Nephron (organoid): ENCODE measurements around the gene SLC26A3.

ENCODE experiments used
- H3K27ac Mint-ChIP-seq, 3 experiments: 2 replicates each; pipeline ENCODE4 v1.8.0; 2020; ENCODE audit warnings: mixed read lengths in 3 of 3, mild to moderate bottlenecking in 2 of 3, moderate library complexity in 1 of 3
- H3K27me3 Mint-ChIP-seq: 2 replicates; pipeline ENCODE4 v1.8.0; 2021; ENCODE audit warnings: low read depth, mild to moderate bottlenecking, moderate library complexity, mixed read lengths
- H3K36me3 Mint-ChIP-seq: 2 replicates; pipeline ENCODE4 v1.8.0; 2020; ENCODE audit warnings: low read depth, mixed read lengths
- H3K4me1 Mint-ChIP-seq: 2 replicates; pipeline ENCODE4 v1.8.0; 2020; ENCODE audit warnings: mixed read lengths
- H3K4me3 Mint-ChIP-seq, 3 experiments: 2 replicates each; pipeline ENCODE4 v1.8.0; 2020; ENCODE audit warnings: mild to moderate bottlenecking in 3 of 3, mixed read lengths in 3 of 3, moderate library complexity in 2 of 3
- H3K9me3 Mint-ChIP-seq: 2 replicates; pipeline ENCODE4 v1.8.0; 2020; ENCODE audit warnings: mixed read lengths
- TF ChIP-seq, protein P1 (sequence below), 3 experiments: fragments of 200-600 bp; sonication (generic); IDR thresholded peaks; one replicate each; pipeline ENCODE4 v1.5.0; 2021; ENCODE audit warnings: antibody characterized with exemption in 3 of 3; ENCODE audit not compliant: unreplicated experiment in 3 of 3

Gene SLC26A3

DNA sequence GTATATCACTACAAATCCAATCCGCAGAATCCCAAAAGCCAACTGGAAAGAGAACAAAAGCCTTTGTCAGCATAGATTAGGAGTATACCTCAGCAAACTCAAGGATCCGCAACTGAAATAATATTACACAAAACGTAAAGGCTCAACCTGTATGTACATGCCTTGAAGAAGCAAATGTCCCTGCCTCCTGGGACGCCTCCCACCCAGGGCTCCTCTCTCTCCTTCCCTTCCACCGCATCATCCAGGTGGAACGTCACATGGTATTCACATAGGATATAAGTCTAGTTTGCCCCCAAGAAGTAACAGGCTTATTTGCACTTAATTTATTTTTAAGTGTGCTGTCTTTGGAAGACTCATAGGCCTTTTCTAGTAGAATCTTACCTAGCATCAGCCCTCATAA is 13.4 kb downstream of the SLC26A3 start:
- TF ChIP-seq, protein P1, sequence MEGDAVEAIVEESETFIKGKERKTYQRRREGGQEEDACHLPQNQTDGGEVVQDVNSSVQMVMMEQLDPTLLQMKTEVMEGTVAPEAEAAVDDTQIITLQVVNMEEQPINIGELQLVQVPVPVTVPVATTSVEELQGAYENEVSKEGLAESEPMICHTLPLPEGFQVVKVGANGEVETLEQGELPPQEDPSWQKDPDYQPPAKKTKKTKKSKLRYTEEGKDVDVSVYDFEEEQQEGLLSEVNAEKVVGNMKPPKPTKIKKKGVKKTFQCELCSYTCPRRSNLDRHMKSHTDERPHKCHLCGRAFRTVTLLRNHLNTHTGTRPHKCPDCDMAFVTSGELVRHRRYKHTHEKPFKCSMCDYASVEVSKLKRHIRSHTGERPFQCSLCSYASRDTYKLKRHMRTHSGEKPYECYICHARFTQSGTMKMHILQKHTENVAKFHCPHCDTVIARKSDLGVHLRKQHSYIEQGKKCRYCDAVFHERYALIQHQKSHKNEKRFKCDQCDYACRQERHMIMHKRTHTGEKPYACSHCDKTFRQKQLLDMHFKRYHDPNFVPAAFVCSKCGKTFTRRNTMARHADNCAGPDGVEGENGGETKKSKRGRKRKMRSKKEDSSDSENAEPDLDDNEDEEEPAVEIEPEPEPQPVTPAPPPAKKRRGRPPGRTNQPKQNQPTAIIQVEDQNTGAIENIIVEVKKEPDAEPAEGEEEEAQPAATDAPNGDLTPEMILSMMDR (IDR thresholded peaks at IDR 0.05; ENCODE audit: unreplicated experiment in 3 of 3) = no peak
- Mint-ChIP-seq H3K36me3 (no peaks in the 10 kb centered on the region), H3K27ac (no peak overlapping the region), H3K27me3 (peaks cover 9% of the 10 kb centered on the region), H3K4me1 (no peaks in the 10 kb centered on the region), H3K9me3 (no peaks in the 10 kb centered on the region), H3K4me3 (no peak overlapping the region)

DNA sequence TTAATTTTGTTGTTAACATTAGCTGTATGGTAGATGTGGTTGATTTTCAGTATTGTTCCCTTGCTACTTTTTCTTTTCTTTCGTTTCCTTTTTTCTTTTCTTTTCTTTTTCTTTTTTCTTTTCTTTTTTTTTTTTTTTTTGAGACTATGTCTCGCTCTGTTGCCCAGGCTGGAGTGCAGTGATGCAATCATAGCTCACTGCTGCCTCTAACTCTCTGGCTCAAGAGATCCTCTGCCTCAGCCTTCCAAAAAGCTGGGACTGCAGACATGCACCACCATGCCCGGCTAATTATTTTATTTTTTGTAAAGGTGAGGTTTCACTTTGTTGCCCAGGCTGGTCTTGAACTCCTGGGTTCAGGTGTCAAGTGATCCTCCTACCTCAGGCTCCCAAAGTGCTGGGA is 14.4 kb downstream of the SLC26A3 start:
- no peak overlapping the region for H3K27ac Mint-ChIP-seq

DNA sequence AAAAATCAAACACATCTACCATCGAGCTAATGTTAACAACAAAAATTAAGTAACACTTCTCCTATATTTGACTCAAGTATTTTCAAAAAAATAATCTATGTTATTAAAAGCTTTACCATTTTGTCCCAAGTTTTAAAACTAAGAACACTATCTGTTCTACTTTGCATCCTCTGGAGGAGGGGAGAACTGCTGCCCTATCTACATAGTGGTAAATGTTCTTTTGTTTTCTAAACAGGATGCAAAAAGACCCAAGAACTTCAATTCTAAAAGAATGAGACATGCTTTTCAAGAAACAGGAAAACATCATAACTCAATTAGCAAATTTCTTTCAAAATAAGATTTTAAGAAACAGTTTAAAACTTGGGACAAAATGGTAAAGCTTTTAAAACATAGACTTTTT is 14.8 kb downstream of the SLC26A3 start:
- Mint-ChIP-seq H3K4me3 (no peak overlapping the region), H3K9me3 (no peaks in the 10 kb centered on the region), H3K4me1 (no peaks in the 10 kb centered on the region), H3K27me3 (peaks cover 9% of the 10 kb centered on the region), H3K27ac (no peak overlapping the region), H3K36me3 (no peaks in the 10 kb centered on the region)
- TF ChIP-seq, protein P1 (IDR thresholded peaks at IDR 0.05; ENCODE audit: unreplicated experiment in 3 of 3) = no peak

More for the DNA sequence above, 14.4 kb downstream of the SLC26A3 start:
- peaks cover 9% of the 10 kb centered on the region for H3K27me3 Mint-ChIP-seq
- no peak overlapping the region for H3K4me3 Mint-ChIP-seq
- H3K9me3 Mint-ChIP-seq = no peaks in the 10 kb centered on the region
- TF ChIP-seq, protein P1 (IDR thresholded peaks at IDR 0.05; ENCODE audit: unreplicated experiment in 3 of 3) = no peak
- H3K36me3 Mint-ChIP-seq = no peaks in the 10 kb centered on the region
- H3K4me1 Mint-ChIP-seq = no peaks in the 10 kb centered on the region

DNA sequence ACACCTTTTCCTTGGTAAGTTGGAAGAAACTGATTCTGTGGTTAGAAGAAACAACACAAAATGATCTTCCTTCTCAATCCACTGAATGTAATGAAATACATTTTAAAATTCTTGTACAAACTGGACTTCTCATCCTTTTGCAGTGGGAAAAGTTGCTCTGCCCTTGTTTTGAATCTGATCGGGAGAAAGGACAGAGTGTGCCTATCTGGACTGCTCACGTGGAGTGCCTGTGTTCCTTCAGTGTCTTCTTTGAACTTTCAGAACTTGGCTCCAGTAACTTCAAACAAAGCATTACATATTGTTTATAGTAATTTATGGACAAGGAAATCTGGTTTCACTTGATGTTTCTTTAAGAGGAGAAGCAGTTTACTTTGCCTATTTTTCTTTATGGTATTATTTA is 17.1 kb downstream of the SLC26A3 start:
- Mint-ChIP-seq H3K27ac (no peak overlapping the region), H3K9me3 (no peaks in the 10 kb centered on the region), H3K4me1 (no peaks in the 10 kb centered on the region), H3K36me3 (no peaks in the 10 kb centered on the region), H3K27me3 (peaks cover 13% of the 10 kb centered on the region), H3K4me3 (no peak overlapping the region)
- TF ChIP-seq, protein P1 (IDR thresholded peaks at IDR 0.05; ENCODE audit: unreplicated experiment in 3 of 3) = no peak

DNA sequence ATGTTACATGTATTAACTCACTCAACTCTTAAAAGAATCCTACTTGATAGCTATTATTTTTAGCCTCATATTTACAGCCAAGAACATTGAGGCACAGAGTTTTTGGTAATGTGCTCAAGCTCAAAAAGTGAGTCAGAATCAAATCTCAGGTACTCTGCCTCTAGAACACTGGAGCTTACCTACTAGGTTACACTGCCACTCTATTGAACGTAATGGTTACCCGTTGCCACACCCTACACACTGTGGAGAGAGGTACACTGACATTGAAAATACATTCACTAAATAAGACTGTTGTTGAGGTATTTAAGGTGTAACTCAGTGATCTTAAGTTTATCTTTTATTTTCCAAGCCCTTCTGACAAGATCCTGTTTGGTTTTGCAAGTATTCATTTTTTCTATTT is 17.9 kb downstream of the SLC26A3 start:
- Mint-ChIP-seq H3K36me3 (no peaks in the 10 kb centered on the region), H3K4me1 (no peaks in the 10 kb centered on the region), H3K27me3 (peaks cover 13% of the 10 kb centered on the region), H3K4me3 (no peak overlapping the region), H3K9me3 (no peaks in the 10 kb centered on the region), H3K27ac (no peak overlapping the region)
- TF ChIP-seq, protein P1 (IDR thresholded peaks at IDR 0.05; ENCODE audit: unreplicated experiment in 3 of 3) = no peak

DNA sequence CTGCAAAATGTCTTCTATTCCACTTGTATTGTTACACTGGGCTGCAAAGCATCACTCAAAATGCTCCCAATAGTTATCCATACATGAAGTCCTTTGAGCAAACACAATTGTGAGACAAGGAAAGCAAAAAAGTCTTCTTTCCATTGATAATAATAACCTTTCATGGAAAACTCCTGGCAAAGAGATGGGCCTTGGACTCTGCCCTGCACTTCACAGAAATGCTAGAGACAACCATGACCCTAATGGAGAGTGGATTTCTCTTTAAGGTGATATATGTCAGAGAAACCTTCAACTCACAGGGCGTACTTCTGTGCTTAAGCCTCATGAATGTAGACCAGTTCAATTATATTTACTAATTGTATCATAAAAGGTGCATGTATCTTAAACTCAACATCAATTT is 19.4 kb downstream of the SLC26A3 start:
- no peak overlapping the region for H3K4me3 Mint-ChIP-seq
- H3K4me1 Mint-ChIP-seq = no peaks in the 10 kb centered on the region
- TF ChIP-seq, protein P1 (IDR thresholded peaks at IDR 0.05; ENCODE audit: unreplicated experiment in 3 of 3) = no peak
- H3K36me3 Mint-ChIP-seq = no peaks in the 10 kb centered on the region
- H3K27me3 Mint-ChIP-seq = peaks cover 8% of the 10 kb centered on the region
- H3K9me3 Mint-ChIP-seq = no peaks in the 10 kb centered on the region
- H3K27ac Mint-ChIP-seq = no peak overlapping the region
